ENCODE data around the gene REEP1. TPM values are rescaled to one million over a fixed set of nuclear protein-coding genes. Genes with fewer than 3 reads are reported as not detected.

Gene REEP1
- total RNA-seq, 1 donor from 2014 or later: 0.62 TPM

GRCh38 chr2:86284401-86284841, 53.0 kb downstream of the REEP1 start:
- no peak overlapping the region for H3K4me3 Mint-ChIP-seq (ENCODE audit: unreplicated experiment)
- no peaks in the 10 kb centered on the region for H3K4me1 Mint-ChIP-seq (ENCODE audit: unreplicated experiment)
- no peaks in the 10 kb centered on the region for H3K9me3 Mint-ChIP-seq (ENCODE audit: unreplicated experiment)
- no peak for DNase-seq (ENCODE audit: low spot score)
- TF ChIP-seq CTCF (IDR thresholded peaks at IDR 0.05; ENCODE audit: unreplicated experiment): no peak
- peak overlapping the region; percentile 36 for H3K27ac Mint-ChIP-seq (ENCODE audit: unreplicated experiment)
- H3K36me3 Mint-ChIP-seq (ENCODE audit: low read depth, unreplicated experiment): no peaks in the 10 kb centered on the region
- peaks cover 4% of the 10 kb centered on the region for H3K27me3 Mint-ChIP-seq (ENCODE audit: unreplicated experiment)

- Mint-ChIP-seq H3K27me3 (ENCODE audit: unreplicated experiment) (peaks cover 6% of the 10 kb centered on the region), H3K9me3 (ENCODE audit: unreplicated experiment) (no peaks in the 10 kb centered on the region), H3K27ac (ENCODE audit: unreplicated experiment) (no peak overlapping the region), H3K36me3 (ENCODE audit: low read depth, unreplicated experiment) (no peaks in the 10 kb centered on the region), H3K4me3 (ENCODE audit: unreplicated experiment) (no peak overlapping the region), H3K4me1 (ENCODE audit: unreplicated experiment) (no peaks in the 10 kb centered on the region)
- no peak for TF ChIP-seq CTCF (IDR thresholded peaks at IDR 0.05; ENCODE audit: unreplicated experiment)
- DNase-seq (ENCODE audit: low spot score): no peak
Observed at GRCh38 chr2:86283411-86284030, 53.9 kb downstream of the REEP1 start.

- no peaks in the 10 kb centered on the region for H3K36me3 Mint-ChIP-seq (ENCODE audit: low read depth, unreplicated experiment)
- DNase-seq (ENCODE audit: low spot score): no peak
- no peak overlapping the region for H3K27ac Mint-ChIP-seq (ENCODE audit: unreplicated experiment)
- no peak for TF ChIP-seq CTCF (IDR thresholded peaks at IDR 0.05; ENCODE audit: unreplicated experiment)
- H3K4me3 Mint-ChIP-seq (ENCODE audit: unreplicated experiment): no peak overlapping the region
- H3K9me3 Mint-ChIP-seq (ENCODE audit: unreplicated experiment): no peaks in the 10 kb centered on the region
- peaks cover 7% of the 10 kb centered on the region for H3K27me3 Mint-ChIP-seq (ENCODE audit: unreplicated experiment)
- no peaks in the 10 kb centered on the region for H3K4me1 Mint-ChIP-seq (ENCODE audit: unreplicated experiment)
Observed at GRCh38 chr2:86281066-86281700, 56.2 kb downstream of the REEP1 start.

DNA sequence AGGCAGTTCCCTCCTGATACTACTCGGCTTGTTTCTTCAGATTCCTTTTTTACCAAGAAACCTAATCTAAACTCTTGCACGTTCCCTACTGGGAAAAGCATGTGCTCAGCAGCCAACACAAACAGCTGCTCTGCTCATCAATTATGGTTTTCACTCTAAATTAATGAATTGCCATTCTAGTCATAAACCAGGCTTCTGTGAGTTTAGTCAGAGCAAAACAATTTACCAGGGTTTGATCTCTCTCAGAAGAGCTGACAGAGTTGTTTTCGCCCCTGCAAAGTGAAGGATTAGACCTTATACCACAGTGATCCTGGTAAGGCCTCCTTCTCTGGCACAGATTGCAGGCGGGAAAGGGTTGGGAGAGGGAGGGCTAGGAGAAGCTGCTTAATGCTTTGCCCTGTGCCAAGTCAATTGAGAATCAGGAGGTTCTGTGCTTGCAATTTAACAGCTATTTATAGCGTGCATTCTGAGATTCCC, 57.2 kb downstream of the REEP1 start:
- Mint-ChIP-seq H3K4me1 (ENCODE audit: unreplicated experiment) (no peaks in the 10 kb centered on the region), H3K9me3 (ENCODE audit: unreplicated experiment) (no peaks in the 10 kb centered on the region), H3K27ac (ENCODE audit: unreplicated experiment) (no peak overlapping the region), H3K27me3 (ENCODE audit: unreplicated experiment) (peaks cover 6% of the 10 kb centered on the region), H3K4me3 (ENCODE audit: unreplicated experiment) (no peak overlapping the region), H3K36me3 (ENCODE audit: low read depth, unreplicated experiment) (no peaks in the 10 kb centered on the region)
- no peak for DNase-seq (ENCODE audit: low spot score)
- TF ChIP-seq CTCF (IDR thresholded peaks at IDR 0.05; ENCODE audit: unreplicated experiment): no peak

DNA sequence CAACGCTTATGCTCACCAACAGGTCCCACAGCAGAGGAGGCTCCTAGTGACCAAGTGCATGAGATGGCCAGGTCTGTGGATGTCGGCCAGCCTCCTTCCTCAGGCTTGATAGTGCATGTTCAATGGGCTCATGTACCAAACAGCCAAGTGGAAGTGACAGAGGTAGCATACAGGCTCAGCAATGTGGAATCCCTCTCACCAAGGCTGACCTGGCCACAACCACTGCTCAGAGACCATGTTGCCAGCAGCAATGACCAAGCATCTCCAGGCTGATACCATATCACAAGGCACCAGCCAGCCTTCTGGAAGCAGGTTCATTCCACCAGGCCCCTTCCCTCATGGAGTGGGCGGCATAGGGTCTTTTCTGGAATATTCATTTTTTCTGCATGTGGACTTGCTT, 61.5 kb downstream of the REEP1 start:
- DNase-seq (ENCODE audit: low spot score): no peak
- TF ChIP-seq CTCF (IDR thresholded peaks at IDR 0.05; ENCODE audit: unreplicated experiment): no peak
- peaks cover 5% of the 10 kb centered on the region for H3K36me3 Mint-ChIP-seq (ENCODE audit: low read depth, unreplicated experiment)
- H3K4me3 Mint-ChIP-seq (ENCODE audit: unreplicated experiment): no peak overlapping the region
- no peak overlapping the region for H3K27ac Mint-ChIP-seq (ENCODE audit: unreplicated experiment)
- no peaks in the 10 kb centered on the region for H3K4me1 Mint-ChIP-seq (ENCODE audit: unreplicated experiment)
- H3K9me3 Mint-ChIP-seq (ENCODE audit: unreplicated experiment): no peaks in the 10 kb centered on the region
- H3K27me3 Mint-ChIP-seq (ENCODE audit: unreplicated experiment): peaks cover 3% of the 10 kb centered on the region

All from endothelial cell (in vitro differentiated cells).